ENCODE measurements around the gene EPB41.
"Not testable (repeated sequence)": the region's sequence is repeated elsewhere in the genome, so short reads cannot be mapped to it uniquely, and the experiment has no call there.

The EPB41 gene

DNA sequence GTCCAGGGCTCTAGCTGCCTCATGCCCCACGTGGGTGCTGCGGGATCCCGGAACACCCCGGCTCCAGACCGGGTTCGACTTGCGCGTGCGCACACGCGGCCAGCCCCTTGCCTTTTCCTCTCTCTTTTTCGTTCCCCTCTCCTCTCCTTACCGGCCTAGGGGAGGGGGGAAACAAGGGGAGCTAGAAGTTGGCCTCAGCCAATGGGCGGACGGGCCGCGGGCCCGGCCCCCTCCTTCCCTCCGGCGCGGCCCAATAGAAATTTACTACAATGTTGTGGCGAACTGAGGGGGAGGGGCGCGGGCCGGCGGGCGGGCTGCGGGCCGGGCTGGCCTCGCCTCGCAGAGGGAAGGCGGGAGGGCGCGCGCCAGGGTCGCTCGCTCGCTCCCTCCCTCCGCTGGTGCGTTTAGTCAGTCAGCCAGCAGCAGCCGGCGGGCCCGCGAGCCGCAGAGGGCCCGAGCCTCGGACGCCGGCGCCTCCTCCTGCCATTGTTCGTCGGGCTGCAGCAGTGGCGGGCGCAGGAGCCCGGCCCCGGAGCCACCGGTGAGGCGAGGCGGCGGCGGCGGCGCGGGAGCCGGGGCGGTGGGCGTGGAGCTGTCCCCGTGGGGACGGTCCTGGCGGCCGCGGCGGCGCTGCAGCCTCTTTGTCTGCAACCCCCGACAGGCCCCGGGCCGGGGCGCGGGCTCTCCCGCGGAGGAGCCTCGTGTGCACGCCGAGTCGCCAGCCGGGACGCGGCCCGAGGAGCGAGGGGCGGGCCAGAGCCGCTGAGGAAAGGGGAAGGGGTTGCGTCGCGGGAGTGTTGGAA lies at the start of gene EPB41:
TSS of gene EPB41 (plus strand) at position 342 of the 803 bp plus-strand sequence. CDS start 72,869 bp downstream, outside the sequence.
- DNase-seq, result peak; percentile 23

DNA sequence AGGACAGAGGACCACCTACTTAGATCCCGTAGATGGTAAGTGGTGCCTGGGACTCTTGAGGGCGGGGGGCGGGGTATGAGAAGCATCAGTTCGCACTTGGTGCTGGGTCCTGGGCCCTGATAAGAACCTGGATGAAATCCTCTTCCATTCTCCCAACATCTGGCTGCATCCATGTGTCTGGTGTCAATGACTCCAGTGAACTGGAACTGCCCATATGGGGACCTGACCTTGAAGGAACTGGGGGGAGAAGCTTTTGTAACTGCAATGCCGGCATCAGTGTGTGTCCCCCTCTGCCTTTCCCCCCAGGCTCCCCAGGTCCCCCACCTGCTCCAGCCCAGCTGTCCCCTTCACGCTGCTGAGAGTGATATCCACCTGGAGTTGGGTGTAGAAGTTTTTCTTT lies 49.7 kb upstream of the EPB41 start:
- no peak for DNase-seq

DNA sequence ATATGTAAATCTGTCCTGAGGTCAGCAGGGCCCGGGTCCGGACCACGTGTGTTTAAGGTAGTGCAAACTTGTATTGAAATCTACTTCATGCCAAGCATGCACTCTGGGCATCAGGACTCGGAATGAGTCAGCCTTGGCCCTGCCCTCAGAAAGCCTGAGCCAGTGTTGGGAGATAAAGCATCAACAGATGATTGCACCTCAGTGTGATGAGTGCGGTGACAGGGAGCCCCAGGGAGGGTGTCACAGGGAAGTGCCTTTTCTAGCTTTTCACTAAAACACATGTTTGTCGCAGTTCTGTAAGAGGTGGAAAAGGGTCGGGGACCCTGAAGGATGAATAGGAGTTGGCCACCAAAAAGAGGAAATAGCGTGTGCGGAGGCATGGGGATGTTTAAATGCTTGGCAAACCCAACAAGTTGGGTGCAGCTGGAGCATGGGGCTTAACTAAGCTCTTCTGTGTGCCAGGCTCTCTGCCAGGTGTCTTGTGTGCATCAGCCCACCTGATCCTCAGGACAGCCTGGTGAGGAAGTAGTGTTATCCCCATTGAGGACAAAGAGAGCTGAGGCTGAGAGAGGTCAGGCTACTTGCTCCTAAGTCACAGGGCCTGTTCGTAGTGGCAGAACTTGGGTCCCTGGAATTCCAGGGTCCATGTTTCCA lies 48.2 kb upstream of the EPB41 start:
- DNase-seq, result no peak

DNA sequence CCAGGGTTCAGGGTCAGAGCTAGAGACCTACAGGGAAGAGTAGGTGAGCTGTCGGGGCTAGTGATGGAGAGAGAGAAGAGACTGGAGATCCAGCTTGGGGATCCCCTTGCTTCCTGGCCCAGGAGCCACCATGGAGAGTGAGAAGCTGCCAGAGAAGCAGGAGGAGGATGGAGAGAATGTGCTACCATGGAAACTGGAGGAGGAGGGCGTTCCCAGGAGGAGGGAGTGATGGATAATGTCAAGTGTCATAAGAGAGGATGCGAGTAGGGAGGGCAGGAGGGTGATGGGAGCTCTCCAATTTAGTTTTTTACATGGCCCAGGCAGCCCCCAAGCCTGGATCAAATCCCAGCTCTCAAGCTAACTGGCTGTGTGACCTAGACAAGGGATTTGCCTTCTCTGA lies 46.5 kb upstream of the EPB41 start:
- DNase-seq, result no peak

DNA sequence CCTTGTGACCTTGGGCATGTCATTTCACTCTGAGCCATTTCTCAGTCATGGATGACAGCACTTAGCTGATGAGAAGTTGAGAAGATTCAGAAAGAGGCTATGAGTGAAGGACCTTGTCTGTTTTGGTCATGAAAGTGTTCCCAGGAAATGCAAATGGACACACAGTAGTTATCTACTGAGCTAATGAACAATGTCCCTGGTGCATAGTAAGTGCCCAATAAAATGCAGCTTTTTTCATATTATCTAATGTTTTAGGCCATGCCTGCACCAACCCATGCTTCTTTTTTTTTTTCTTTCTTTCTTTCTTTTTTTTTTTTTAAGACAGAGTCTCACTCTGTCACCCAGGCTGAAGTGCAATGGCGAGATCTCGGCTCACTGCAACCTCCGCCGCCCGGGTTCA lies 44.4 kb upstream of the EPB41 start:
- DNase-seq, result no peak

DNA sequence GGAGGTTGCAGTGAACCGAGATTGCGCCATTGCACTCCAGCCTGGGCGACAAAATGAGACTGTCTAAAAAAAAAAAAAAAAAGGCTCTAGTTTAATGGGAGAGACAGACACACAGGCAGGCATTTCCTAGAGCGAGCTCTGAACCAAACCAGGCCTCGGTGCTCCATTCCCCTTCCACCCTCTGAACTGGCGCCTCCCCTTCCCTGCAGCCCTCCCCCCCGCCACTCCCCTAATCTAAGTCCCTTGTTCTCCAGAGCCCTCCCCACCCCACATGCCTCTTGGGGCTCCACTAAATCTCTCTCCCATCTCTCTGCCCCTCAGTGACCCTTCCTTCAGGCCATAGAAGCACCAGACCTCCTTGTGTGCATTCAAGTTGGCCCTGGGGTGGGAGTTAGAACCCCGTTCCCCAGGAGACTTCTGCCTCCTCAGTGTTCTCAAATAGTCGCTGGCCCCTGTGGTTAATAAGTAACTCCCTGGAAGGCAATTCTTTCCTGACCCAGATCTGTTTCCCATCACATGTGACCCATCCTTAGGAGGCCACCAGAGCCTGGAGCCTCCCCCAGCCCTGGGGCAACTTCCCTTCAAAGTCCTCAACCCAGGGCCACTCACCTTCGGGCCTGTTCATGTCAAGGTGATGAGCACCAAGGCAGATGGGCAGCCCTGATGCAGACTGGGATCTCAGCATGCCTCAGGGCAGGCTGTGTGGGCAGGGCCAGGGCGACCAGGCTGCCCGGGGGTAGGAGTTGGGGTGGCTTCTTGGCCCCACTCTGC lies 42.6 kb upstream of the EPB41 start:
- DNase-seq, result no peak

DNA sequence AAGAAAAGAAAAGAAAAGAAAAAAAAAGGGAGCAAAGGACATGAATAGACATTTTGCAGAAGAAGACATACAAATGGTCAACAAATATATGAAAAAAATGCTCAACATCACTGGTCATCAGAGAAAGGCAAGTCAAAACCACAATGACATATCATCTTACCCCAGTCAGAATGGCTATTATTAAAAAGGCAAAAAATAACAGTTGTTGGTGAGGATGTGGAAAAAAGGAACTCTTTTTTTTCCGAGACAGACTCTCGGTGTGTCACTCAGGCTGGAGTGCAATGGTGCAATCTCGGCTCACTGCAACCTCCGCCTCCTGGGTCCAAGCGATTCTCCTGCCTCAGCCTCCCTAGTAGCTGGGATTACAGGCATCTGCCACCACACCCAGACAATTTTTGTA lies 39.2 kb upstream of the EPB41 start:
- DNase-seq, result not testable (repeated sequence)

DNA sequence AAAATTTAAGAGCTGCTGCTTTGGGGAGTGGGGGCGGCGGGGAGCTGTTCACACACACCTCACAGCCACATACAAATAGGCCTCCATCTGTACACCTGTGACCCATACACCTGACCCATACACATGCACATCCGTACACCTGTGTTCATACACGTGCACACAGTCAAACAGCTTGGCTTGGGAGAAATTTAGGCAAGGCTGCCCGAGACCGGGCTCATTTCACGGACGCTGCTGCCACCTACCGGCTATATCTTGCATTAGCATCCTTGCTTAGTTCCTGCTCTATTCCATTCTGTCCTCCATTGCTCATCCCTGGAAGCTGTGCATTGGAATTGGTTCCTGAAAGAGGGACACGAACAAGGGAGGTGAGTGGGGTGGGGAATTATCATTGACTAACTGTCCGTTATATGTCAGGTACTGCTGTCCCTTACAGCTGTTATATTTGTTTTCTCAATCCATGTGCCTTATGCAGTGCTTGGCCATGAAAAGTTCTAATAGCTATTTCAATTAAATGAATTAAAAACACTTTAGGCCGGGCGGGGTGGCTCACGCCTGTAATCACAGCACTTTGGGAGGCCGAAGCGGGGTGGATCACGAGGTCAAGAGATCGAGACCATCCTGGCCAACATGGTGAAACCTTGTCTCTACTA lies 37.1 kb upstream of the EPB41 start:
- peak; percentile 54 for DNase-seq

DNA sequence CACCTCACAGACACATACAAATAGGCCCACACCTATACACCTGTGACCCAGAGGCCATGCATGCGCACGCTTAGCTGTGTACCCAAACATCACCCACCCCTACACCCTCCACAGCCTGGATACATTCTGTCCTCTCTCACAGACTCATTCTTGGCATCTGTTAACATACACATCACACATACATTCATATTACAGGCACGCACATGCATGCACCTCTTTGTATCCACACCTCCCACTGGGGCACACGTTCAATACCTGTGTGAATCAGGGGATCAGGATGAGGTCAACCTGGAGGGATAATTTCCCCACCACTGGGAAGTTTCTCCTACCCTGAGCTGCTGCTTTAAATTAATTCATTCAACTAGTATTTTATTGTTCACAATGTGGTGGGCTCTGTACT lies 35.6 kb upstream of the EPB41 start:
- DNase-seq, result no peak

DNA sequence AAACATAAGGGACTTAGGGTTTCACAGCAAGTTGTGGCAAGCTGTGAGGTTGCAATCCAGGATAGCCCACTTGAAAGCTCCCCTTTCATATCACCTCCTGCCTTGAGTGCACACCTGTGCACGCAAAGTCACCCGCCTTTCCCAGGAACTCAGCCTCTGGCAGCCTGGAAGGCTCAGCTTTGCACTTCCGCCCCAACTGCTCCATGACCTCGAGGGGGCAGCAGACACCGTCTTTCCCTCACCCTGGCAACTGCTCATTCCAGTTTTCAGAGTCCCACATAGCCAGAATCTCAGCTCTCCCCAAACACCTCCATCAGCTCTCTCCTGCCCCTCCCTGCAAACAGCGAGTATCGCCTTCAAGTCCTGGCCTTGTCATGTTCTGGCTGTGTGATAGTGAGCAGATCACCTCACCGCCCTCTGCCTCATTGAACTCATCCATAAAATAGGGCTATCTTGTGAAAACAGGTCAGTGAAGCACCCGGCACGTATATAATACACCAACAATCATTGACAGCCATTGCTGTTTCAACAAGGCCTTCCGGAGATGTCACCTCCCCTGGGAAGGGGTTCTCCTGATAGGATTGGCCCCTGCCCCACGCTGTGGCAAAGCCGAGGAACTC lies 32.2 kb upstream of the EPB41 start:
- peak; percentile 79 for DNase-seq

DNA sequence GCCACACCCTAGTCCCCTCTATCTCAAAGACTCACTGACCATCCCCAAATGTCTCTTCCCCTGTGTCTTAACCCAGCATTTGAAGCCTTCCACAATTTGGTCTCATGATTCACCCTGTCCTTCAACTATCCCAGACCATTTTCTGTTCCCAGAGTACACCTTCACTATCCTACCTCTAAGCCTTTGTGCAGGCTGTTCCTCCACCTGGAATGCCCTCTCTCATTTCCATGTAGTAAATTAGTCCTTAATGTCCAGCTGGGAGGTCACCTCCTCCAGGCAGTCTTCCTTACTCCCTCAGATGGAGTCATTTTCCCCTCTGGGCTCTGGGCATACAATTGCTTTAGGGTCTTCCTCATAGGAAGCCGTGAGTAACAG lies 31.1 kb upstream of the EPB41 start:
- no peak for DNase-seq

DNA sequence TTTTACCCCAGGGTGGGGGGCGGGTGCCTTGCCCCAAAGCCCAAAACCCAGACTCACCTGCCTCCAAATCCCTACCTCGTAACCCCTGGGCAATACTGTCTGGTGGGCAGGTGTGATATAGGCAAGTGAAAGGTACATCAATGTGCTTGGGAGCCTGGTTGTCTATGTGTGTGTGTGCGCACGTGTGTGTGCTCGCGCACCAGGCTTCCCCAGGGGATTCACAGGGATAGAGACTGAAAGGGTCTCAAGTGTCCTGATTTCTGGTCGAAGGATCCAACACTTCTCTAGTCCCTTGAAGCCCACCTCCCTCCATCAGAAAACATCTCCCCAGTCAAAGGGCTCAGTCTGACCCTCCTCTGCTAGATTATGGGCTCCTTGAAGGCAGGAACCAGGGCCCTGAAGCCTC lies 28.9 kb upstream of the EPB41 start:
- no peak for DNase-seq

DNA sequence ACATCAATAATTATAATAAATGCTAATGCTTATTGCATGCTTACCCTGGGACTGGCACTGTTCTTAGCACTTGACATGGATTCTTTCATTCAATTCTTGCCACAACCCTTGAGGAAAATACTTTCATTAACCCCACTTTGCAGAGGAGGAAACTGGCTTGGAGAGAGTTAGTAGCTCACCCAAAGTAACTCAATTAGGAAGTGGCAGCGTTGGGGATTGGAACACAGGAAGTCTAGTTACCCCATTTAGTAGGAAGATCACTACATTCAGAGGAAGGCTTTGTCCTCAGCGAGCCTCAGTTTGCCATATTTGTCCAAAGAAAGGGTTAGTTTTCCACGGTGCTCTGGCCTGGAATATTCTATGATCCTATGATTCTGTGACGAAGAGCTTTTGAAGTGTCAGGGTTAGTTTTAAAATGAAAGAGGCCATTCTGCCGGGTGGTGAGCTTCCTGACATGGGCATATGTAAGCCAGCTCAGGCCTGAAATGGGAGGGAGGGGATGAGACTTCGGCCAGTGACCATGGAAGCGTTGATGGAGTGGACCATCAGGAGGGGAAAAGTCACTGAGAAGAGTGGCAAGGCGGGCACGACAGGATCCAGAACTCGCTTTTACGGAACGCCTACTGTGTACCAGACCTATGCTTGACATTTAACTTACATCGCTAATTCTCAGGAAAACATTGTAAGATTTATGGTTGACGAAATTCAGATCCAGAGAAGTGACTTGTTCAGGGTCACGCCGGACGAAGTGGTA lies 28.2 kb upstream of the EPB41 start:
- no peak for DNase-seq

DNA sequence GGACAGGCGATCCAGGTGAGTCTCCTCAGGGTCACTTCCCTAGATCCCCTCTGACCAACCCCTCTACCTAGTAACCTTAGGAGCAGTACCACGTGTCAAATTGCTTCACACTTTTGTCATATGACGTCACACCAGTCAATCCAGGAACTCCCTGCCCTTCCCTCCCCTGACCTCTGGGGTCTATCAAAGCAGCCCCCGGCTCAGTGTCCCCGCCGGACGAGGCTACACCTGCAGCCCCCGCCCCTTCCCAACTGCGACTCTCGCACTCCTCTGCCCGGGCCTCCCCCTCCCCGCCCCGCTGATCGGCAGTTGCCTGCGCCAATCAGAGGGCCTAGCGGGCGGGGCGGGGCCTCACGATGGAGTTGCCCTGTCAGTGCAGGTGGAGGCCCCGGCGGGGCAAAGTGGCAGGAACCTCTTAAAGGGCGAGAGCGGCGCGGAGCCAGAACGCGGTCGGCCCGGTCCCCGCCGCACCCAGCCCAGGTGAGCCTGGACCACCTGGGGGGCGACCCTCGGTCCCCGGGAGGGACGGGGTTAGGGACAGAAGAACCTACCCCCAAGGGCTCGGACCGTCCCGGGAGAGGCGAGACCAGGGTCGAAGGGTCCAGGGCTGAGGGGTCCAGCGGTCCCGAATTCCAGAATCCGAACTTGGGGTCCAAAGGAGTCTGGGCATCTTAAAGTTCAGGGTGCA lies 27.5 kb upstream of the EPB41 start:
- DNase-seq, result no peak

DNA sequence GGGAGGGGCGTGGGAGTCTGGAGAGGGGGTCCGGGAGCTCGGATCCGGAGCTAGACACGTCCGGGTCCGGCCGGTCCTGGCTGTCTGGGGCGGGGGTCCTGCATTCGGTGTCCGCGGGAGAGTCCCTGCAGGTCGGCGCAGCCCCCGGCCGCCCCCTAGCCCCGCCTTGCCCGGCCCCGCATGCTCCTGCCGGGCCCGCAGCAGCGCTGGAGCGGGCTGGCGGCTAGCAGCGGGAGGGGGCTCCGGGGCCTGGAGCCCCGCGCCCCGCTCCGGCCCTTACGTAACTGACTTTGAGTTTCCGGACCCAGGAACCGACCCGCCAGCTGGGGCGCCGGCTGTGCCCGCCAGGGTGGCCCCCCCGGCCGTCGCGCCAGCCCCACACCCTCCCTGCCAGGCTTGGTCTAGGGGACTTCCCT lies 26.9 kb upstream of the EPB41 start:
- no peak for DNase-seq

DNA sequence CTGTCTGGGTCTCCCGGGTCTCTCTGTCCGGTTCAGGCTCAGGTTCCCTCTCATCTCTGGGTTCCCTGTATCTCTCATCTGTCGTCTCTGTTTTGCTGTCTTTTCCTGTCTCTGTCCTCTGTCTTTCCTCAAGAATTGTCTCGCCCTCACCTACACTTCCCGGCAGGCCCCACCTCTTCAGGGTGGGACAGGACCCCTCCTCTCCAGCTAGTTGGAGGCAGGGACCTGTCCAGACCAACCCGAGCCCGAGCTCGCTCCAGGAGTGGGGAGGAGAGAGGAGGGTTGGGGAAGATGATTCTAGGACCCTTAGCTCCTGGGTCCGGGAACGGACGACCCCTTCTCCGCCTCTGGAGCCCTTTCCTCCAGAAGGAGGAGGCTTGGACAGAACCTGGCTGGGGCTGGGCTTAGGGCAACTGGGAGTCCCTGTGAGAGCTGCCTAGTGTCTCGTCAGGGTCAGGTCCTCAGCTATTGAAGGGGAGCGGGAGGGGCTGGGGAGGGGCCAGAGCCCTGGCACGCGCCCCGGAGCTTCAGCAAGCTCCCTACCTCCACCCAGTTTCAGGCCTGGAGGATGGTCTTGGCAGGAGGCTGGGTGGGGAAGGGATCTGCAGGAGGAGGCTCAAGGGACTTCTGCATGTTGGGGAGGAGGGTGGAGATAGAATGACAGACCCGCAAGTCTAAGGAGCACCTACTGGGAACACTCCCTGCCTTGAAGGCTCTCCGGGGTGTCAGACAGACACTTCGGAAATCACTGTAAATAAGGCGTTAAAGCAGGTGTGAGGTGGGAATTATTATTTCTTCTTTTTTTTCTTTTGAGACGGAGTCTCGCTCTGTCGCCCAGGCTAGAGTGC lies 26.3 kb upstream of the EPB41 start:
- no peak for DNase-seq

DNA sequence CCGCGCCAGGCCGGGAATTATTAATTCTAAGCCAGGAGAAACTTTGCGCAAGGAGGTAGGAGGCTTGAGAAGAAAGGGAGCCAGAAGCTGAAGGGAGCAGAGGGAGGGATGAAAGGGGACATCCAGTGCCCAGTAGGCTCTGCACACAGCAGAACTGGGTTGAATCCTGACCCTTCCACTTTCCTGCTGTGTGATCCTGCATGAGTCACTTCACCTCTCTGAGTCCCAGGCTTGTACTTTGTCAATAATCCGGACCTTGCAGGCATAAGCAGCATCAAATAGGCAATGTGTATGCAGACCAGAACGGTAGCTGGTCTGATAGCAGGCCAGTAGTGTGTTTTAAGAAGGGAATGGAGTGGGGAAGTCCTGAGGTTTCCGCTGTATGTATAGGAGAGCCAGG lies 25.5 kb upstream of the EPB41 start:
- DNase-seq, result no peak

DNA sequence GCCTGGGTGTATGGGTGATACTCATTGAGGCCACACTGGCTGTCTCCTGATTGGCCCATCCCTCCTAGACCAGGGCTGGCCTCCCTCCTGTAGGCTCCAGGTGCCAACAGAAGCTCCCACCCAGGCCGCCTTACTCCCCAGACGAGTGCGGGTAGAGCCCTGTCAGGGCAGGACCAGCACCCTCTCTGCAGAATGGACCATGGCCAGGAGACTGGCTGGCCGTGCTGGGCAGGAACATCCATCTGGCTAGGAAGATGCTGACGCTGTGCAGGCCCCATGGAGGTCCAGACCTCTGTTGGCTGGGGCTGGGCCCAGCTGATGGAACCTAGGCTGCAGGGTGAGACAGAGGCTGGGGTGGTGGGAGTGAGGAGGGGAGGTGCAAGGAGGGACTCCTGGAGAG lies 25.0 kb upstream of the EPB41 start:
- no peak for DNase-seq

DNA sequence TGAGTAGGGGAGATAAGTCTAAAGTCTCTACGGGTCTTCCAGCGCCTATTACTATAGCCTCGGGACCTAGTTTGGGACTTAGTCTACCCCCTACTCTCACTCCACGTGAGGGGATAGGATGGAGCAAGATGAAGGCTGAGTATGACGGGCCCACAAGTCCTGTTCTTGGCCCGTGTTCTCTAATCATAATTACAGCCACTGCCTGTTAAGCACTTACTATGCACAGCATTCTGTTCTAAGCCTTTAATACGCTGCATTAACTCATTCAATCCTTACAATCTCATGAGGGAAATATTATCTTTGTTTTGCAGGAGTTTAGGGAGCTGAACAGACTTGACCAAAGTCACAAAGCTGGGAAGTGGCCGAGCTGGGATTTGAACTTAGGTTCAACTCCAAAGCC lies 23.9 kb upstream of the EPB41 start:
- DNase-seq, result no peak

DNA sequence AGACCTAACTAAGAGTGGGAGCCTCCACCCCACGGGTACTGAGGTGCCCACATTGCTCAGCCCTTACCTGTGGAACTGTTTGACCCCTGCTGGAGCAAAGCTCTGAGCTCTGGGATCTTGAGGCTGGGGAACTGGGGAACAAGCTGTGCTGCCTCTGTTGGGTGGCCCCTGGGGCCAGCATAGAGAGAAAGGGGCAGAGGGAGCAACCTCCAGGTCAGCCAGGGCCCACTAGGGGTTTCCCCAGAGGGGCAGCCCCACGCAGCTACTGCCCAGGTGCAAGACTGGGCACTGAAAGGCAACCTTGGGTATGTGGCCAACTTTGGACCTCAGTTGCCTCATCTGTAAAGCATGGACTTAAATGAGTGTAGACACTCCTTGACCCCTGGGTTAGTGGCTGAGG lies 23.5 kb upstream of the EPB41 start:
- no peak for DNase-seq

DNA sequence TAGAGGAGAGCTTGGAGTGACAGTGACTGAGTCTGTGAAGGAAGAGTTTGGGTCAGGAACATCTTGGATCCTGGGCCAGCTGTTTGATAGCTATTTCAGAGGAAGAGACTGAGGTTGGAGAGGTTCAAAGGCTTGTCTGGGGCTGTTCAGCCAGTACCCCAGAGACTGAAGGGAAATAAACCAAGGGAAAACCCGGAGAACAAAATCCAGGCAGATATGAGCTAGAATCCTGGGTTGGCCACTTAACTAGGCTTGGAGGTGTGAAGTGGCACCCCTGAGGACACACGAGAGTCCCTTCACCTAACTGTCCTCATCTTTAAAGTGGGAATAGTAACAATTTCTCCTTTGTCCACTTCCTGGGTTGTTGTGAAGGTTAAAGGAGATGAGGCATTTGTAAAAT lies 23.1 kb upstream of the EPB41 start:
- DNase-seq, result no peak

Measured in HCEC 1CT (cell line).